CD4-positive, alpha-beta memory T cell (primary cell): ENCODE measurements around the gene DPEP3. TPM values are rescaled to one million over a fixed set of nuclear protein-coding genes. Genes with fewer than 3 reads are reported as not detected.

Experiments used
- CTCF ChIA-PET: fragments of 350-600 bp; sonication (Branson Sonifier 250); formaldehyde crosslinking; loops from one replicate; lab custom pipeline; 2021; ENCODE audit warnings: inconsistent platforms; ENCODE audit not compliant: partially characterized antibody; lab: Charles Lee
- POLR2A ChIA-PET: fragments of 350-600 bp; sonication (Branson Sonifier 250); formaldehyde crosslinking; loops from one replicate; lab custom pipeline; 2021; ENCODE audit not compliant: partially characterized antibody; lab: Charles Lee
- DNase-seq, 5 donors: peaks; one replicate each; pipeline versions ENCODE4 v3.0.0 to v3.0.0-alpha.2; 2020 to 2022; ENCODE audit warnings: mixed read lengths in 1 of 5
- H3K27ac ChIP-seq: one replicate; pipeline ENCODE4 v1.7.0; 2013; ENCODE audit warnings: low read depth, low read length
- H3K27me3 ChIP-seq: 2 replicates; pipeline ENCODE4 v1.7.0; 2013; ENCODE audit warnings: mild to moderate bottlenecking, low read length, moderate library complexity; ENCODE audit not compliant: insufficient read depth
- H3K36me3 ChIP-seq: 2 replicates; pipeline ENCODE4 v1.7.0; 2013; ENCODE audit warnings: mild to moderate bottlenecking, low read length, moderate library complexity; ENCODE audit not compliant: insufficient read depth
- H3K4me1 ChIP-seq: 2 replicates; pipeline ENCODE4 v1.7.0; 2013; ENCODE audit warnings: mild to moderate bottlenecking, low read length, moderate library complexity; ENCODE audit not compliant: insufficient read depth
- H3K4me3 ChIP-seq, 2 donors: one replicate each; pipeline ENCODE4 v1.7.0; 2013; ENCODE audit warnings: low read length in 2 of 2, mild to moderate bottlenecking in 1 of 2
- H3K9me3 ChIP-seq, 2 donors: one replicate each; pipeline ENCODE4 v1.7.0; 2013; ENCODE audit warnings: low read length in 2 of 2, control low read depth in 1 of 2; ENCODE audit not compliant: control insufficient read depth in 1 of 2
- H3K27ac Mint-ChIP-seq, 7 donors: one replicate each; pipeline ENCODE4 v1.8.0; 2020 to 2021; ENCODE audit warnings: mixed read lengths in 7 of 7, mild to moderate bottlenecking in 6 of 7, inconsistent platforms in 3 of 7, moderate library complexity in 3 of 7
- H3K27me3 Mint-ChIP-seq, 2 donors: one replicate each; pipeline ENCODE4 v1.8.0; 2020 to 2021; ENCODE audit warnings: mixed read lengths in 2 of 2
- H3K36me3 Mint-ChIP-seq, 2 donors: one replicate each; pipeline ENCODE4 v1.8.0; 2020 to 2021; ENCODE audit warnings: mixed read lengths in 2 of 2, inconsistent platforms in 1 of 2, mild to moderate bottlenecking in 1 of 2
- H3K4me1 Mint-ChIP-seq, 4 donors: one replicate each; pipeline ENCODE4 v1.8.0; 2020 to 2021; ENCODE audit warnings: mixed read lengths in 4 of 4, mild to moderate bottlenecking in 1 of 4
- H3K4me3 Mint-ChIP-seq, 8 donors: one replicate each; pipeline ENCODE4 v1.8.0; 2020 to 2021; ENCODE audit warnings: mixed read lengths in 8 of 8, mild to moderate bottlenecking in 7 of 8, moderate library complexity in 6 of 8, inconsistent platforms in 3 of 8
- H3K9me3 Mint-ChIP-seq, 8 donors: one replicate each; pipeline ENCODE4 v1.8.0; 2020 to 2021; ENCODE audit warnings: mixed read lengths in 8 of 8, mild to moderate bottlenecking in 5 of 8, inconsistent platforms in 3 of 8, moderate library complexity in 1 of 8
- intact Hi-C: fragments of 100-400 bp; cut with micrococcal nuclease; formaldehyde crosslinking; loops from one replicate; pipeline ENCODE4 v1.15.1; 2023
- polyA plus RNA-seq, 2 donors: library from polyadenylated mRNA; unstranded; fragments of 300-500 nt; fragmentation: Illumina TruSeq; gene quantifications; one replicate each; pipeline ENCODE4 v1.2.3, GENCODE V29; 2021
- total RNA-seq, 2 experiments: library from RNA; stranded (reverse); gene quantifications; one replicate each; pipeline ENCODE4 v1.2.3, GENCODE V29; 2021

Gene DPEP3
- total and polyA plus RNA-seq, 4 experiments from 2014 or later: 0.91 to 1.2 TPM; not detected in 2

GRCh38 chr16:67967958-67968399 lies 12.3 kb downstream of the DPEP3 start:
- H3K4me1 ChIP-seq: peaks cover 17% of the 10 kb centered on the region
- H3K9me3 Mint-ChIP-seq: no peaks in the 10 kb centered on the region
- no peaks in the 10 kb centered on the region for H3K27me3 Mint-ChIP-seq
- no peaks in the 10 kb centered on the region for H3K36me3 ChIP-seq
- POLR2A ChIA-PET: interaction anchor here (0.8 to 4.7 kb wide), 6 partner anchors 19 to 54 kb away, joined by 3 to 49 read pairs (median 4); partner anchors contain the start of gene PSMB10
- H3K27me3 ChIP-seq: no peaks in the 10 kb centered on the region
- H3K9me3 ChIP-seq: no peaks in the 10 kb centered on the region
- H3K27ac Mint-ChIP-seq: peak overlapping the region; percentile 68 to 97 (median 94)
- peaks cover 12 to 39% (median 19%) of the 10 kb centered on the region in 4 donors for H3K4me1 Mint-ChIP-seq
- peak in 2 of 5 donors; percentile 12 to 22 for DNase-seq
- H3K4me3 Mint-ChIP-seq: peak overlapping the region; percentile 88 to 98 (median 96)
- peaks cover 1 to 9% of the 10 kb centered on the region in 2 donors for H3K36me3 Mint-ChIP-seq
- CTCF ChIA-PET: interaction anchor here (1.1 kb wide), 1 partner anchor 26 kb away, joined by 3 read pairs; no protein-coding TSS in a partner anchor
- peak overlapping the region; percentile 24 to 91 for H3K4me3 ChIP-seq
- peak overlapping the region; percentile 63 for H3K27ac ChIP-seq
- intact Hi-C loops: loop anchor here (2.0 kb wide), 1 partner anchor 31 kb away; the partner anchor contains the start of gene PSMB10

- Histone ChIP-seq H3K9me3 (no peaks in the 10 kb centered on the region), H3K4me1 (peaks cover 17% of the 10 kb centered on the region), H3K27me3 (no peaks in the 10 kb centered on the region), H3K4me3 (peak overlapping the region; percentile 24 to 91), H3K27ac (peak overlapping the region; percentile 63), H3K36me3 (no peaks in the 10 kb centered on the region)
- ChIA-PET CTCF (interaction anchor here (0.7 to 2.2 kb wide), 4 partner anchors 25 to 263 kb away, joined by 3 to 6 read pairs (median 4); no protein-coding TSS in a partner anchor), POLR2A (interaction anchor here (0.8 to 4.7 kb wide), 8 partner anchors 20 to 54 kb away, joined by 3 to 49 read pairs (median 4); partner anchors contain the start of gene PSMB10)
- H3K36me3 Mint-ChIP-seq: peaks cover 7 to 9% of the 10 kb centered on the region in 2 donors
- peak overlapping the region; percentile 68 to 97 (median 94) for H3K27ac Mint-ChIP-seq
- intact Hi-C loops: no loop called here
- H3K4me1 Mint-ChIP-seq: peaks cover 14 to 39% (median 20%) of the 10 kb centered on the region in 4 donors
- H3K4me3 Mint-ChIP-seq: peak overlapping the region; percentile 88 to 98 (median 96)
- H3K27me3 Mint-ChIP-seq: no peaks in the 10 kb centered on the region
- H3K9me3 Mint-ChIP-seq: no peaks in the 10 kb centered on the region
- peak; percentile 17 to 52 (median 25) for DNase-seq
These were observed 12.9 kb downstream of the DPEP3 start for GRCh38 chr16:67967183-67967957.

GRCh38 chr16:67966549-67967182 lies 13.6 kb downstream of the DPEP3 start:
- Mint-ChIP-seq H3K36me3 (peaks cover 8 to 9% of the 10 kb centered on the region in 2 donors), H3K4me3 (peak overlapping the region in 6 of 8 donors; percentile 88 to 98 (median 96)), H3K27me3 (no peaks in the 10 kb centered on the region), H3K4me1 (peaks cover 14 to 39% (median 20%) of the 10 kb centered on the region in 4 donors), H3K9me3 (no peaks in the 10 kb centered on the region), H3K27ac (peak overlapping the region in 5 of 7 donors; percentile 68 to 94 (median 86))
- ChIA-PET POLR2A (interaction anchor here (0.8 to 4.7 kb wide), 4 partner anchors 22 to 39 kb away, joined by 3 to 49 read pairs (median 4); partner anchors contain the start of gene PSMB10), CTCF (interaction anchor here (0.7 to 2.2 kb wide), 3 partner anchors 25 to 263 kb away, joined by 3 to 6 read pairs (median 5); no protein-coding TSS in a partner anchor)
- Histone ChIP-seq H3K4me1 (peaks cover 17% of the 10 kb centered on the region), H3K4me3 (no peak overlapping the region), H3K27ac (no peak overlapping the region), H3K36me3 (no peaks in the 10 kb centered on the region), H3K9me3 (no peaks in the 10 kb centered on the region), H3K27me3 (no peaks in the 10 kb centered on the region)
- intact Hi-C loops: no loop called here
- no peak for DNase-seq

GRCh38 chr16:67965668-67966548 lies 14.4 kb downstream of the DPEP3 start:
- Mint-ChIP-seq H3K4me1 (peaks cover 14 to 39% (median 20%) of the 10 kb centered on the region in 4 donors), H3K27ac (no peak overlapping the region), H3K27me3 (no peaks in the 10 kb centered on the region), H3K36me3 (peaks cover 10% of the 10 kb centered on the region in 2 donors), H3K9me3 (no peaks in the 10 kb centered on the region), H3K4me3 (peak overlapping the region in 2 of 8 donors; percentile 42 to 97)
- Histone ChIP-seq H3K9me3 (no peaks in the 10 kb centered on the region), H3K27ac (no peak overlapping the region), H3K4me1 (peaks cover 17% of the 10 kb centered on the region), H3K36me3 (peaks cover 6% of the 10 kb centered on the region), H3K4me3 (no peak overlapping the region), H3K27me3 (no peaks in the 10 kb centered on the region)
- DNase-seq: no peak
- ChIA-PET CTCF (interaction anchor here (0.9 to 2.2 kb wide), 4 partner anchors 24 to 83 kb away, joined by 3 to 6 read pairs (median 5); no protein-coding TSS in a partner anchor), POLR2A (interaction anchor here (0.8 to 4.7 kb wide), 4 partner anchors 23 to 40 kb away, joined by 3 to 49 read pairs (median 4); partner anchors contain the start of gene PSMB10)
- intact Hi-C loops: no loop called here

GRCh38 chr16:67964477-67965131 lies 15.7 kb downstream of the DPEP3 start:
- Histone ChIP-seq H3K27ac (no peak overlapping the region), H3K4me1 (peaks cover 17% of the 10 kb centered on the region), H3K36me3 (peaks cover 10% of the 10 kb centered on the region), H3K9me3 (no peaks in the 10 kb centered on the region), H3K4me3 (no peak overlapping the region), H3K27me3 (no peaks in the 10 kb centered on the region)
- peaks cover 12 to 36% (median 19%) of the 10 kb centered on the region in 4 donors for H3K4me1 Mint-ChIP-seq
- peaks cover 12% of the 10 kb centered on the region in 2 donors for H3K36me3 Mint-ChIP-seq
- H3K27ac Mint-ChIP-seq: peak overlapping the region in 2 of 7 donors; percentile 59 to 74
- peak overlapping the region in 1 of 8 donors; percentile 39 for H3K4me3 Mint-ChIP-seq
- H3K27me3 Mint-ChIP-seq: no peaks in the 10 kb centered on the region
- intact Hi-C loops: no loop called here
- no peak for DNase-seq
- H3K9me3 Mint-ChIP-seq: no peaks in the 10 kb centered on the region
- POLR2A ChIA-PET: no interaction called here
- CTCF ChIA-PET: interaction anchor here (1.0 to 1.7 kb wide), 2 partner anchors 22 to 100 kb away, joined by 3 to 4 read pairs; no protein-coding TSS in a partner anchor
